Measurements from ENCODE around the gene AKR1C2. TPM values are rescaled to one million over a fixed set of nuclear protein-coding genes. Genes with fewer than 3 reads are reported as not detected.
"Not testable (repeated sequence)": the region's sequence is repeated elsewhere in the genome, so short reads cannot be mapped to it uniquely, and the experiment has no call there.

The AKR1C2 gene
- total RNA-seq, 1 donor from 2014 or later: not detected

DNA sequence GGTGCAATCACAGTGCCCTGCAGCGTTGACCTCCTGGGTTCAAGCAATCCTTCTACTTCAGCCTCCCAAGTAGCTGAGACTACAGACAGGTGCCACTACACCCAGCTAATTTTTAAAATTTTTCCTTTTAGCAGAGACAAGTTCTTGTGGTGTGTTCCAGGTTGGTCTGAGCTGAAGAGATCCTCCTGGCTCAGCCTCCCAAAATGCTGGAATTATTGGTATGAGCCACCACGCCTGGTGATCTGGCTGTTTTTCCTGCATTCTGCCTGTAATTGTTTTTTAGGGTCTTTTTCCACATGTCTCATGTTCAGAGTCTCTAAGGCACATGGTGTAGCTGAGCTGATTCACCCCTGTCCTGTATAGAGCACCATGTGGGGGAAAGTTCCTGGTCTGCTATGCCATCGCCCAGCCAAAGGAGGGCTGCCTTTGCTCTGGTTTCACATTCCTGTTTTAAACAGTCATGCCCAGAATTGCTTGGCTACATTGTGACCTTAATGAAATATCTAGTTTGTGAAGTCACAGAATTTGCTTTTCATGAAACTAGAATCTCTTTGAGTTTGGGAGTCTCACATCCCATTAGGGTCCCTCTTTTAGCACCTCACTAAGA is 15.1 kb upstream of the AKR1C2 start:
- DNase-seq; intact Hi-C loops (cut with micrococcal nuclease); H3K36me3 Mint-ChIP-seq (ENCODE audit: low read depth); H3K9me3 Mint-ChIP-seq; ATAC-seq (ENCODE audit: low read depth); H3K4me3 Mint-ChIP-seq; POLR2A ChIA-PET; H3K27ac Mint-ChIP-seq; H3K4me1 Mint-ChIP-seq; H3K27me3 Mint-ChIP-seq: not testable (repeated sequence)
- CTCF ChIA-PET: interaction anchor here (0.7 kb wide), 1 partner anchor 961 kb away, joined by 3 read pairs; no protein-coding TSS in a partner anchor

DNA sequence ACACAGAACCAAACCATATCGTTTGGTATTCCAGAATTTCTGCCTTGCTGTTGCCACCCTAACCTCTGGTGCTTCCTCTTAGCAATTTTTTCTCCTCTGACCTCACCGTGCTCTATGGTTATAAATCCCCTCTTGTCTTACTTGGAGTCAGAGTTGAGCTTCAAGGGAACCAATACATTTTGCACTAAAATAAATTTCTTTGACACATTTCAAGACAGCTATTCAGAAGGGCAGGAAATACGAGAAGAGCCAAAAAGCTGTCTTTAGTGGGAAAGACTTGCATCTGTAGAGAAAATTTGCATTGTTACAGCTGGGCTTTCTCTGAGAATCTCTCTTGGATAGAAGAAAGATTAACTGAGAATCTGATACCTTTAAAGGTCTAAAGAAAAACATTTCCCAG is 14.5 kb upstream of the AKR1C2 start:
- no peaks in the 10 kb centered on the region for H3K27me3 Mint-ChIP-seq
- H3K36me3 Mint-ChIP-seq (ENCODE audit: low read depth): no peaks in the 10 kb centered on the region
- ATAC-seq (ENCODE audit: low read depth): no peak
- ChIA-PET CTCF (interaction anchor here (0.7 kb wide), 1 partner anchor 961 kb away, joined by 3 read pairs; no protein-coding TSS in a partner anchor), POLR2A (no interaction called here)
- H3K4me3 Mint-ChIP-seq: no peak overlapping the region
- intact Hi-C loops (cut with micrococcal nuclease): no loop called here
- H3K9me3 Mint-ChIP-seq: no peaks in the 10 kb centered on the region
- DNase-seq: no peak
- no peak overlapping the region for H3K27ac Mint-ChIP-seq
- no peaks in the 10 kb centered on the region for H3K4me1 Mint-ChIP-seq
- TF ChIP-seq CTCF (IDR thresholded peaks at IDR 0.05): no peak

- CTCF ChIA-PET: no interaction called here
- Mint-ChIP-seq H3K27ac (no peak overlapping the region), H3K4me3 (no peak overlapping the region), H3K9me3 (no peaks in the 10 kb centered on the region), H3K27me3 (no peaks in the 10 kb centered on the region), H3K36me3 (ENCODE audit: low read depth) (no peaks in the 10 kb centered on the region), H3K4me1 (no peaks in the 10 kb centered on the region)
- ATAC-seq (ENCODE audit: low read depth): no peak
- no peak for DNase-seq
- POLR2A ChIA-PET: no interaction called here
- intact Hi-C loops (cut with micrococcal nuclease): no loop called here
- TF ChIP-seq CTCF (IDR thresholded peaks at IDR 0.05): no peak
Observed at GRCh38 chr10:5014936-5015335, 11.3 kb upstream of the AKR1C2 start.

- H3K27ac Mint-ChIP-seq; H3K36me3 Mint-ChIP-seq (ENCODE audit: low read depth); DNase-seq; ATAC-seq (ENCODE audit: low read depth); intact Hi-C loops (cut with micrococcal nuclease); H3K27me3 Mint-ChIP-seq; H3K9me3 Mint-ChIP-seq; CTCF ChIA-PET; H3K4me3 Mint-ChIP-seq; H3K4me1 Mint-ChIP-seq; POLR2A ChIA-PET: not testable (repeated sequence)
Observed at GRCh38 chr10:5014200-5014910, 10.7 kb upstream of the AKR1C2 start.

GRCh38 chr10:5013385-5013784 is 9.7 kb upstream of the AKR1C2 start:
- no peaks in the 10 kb centered on the region for H3K4me1 Mint-ChIP-seq
- TF ChIP-seq CTCF (IDR thresholded peaks at IDR 0.05): no peak
- H3K4me3 Mint-ChIP-seq: no peak overlapping the region
- DNase-seq (no peak), ATAC-seq (ENCODE audit: low read depth) (no peak)
- H3K27me3 Mint-ChIP-seq: no peaks in the 10 kb centered on the region
- ChIA-PET CTCF (no interaction called here), POLR2A (no interaction called here)
- H3K27ac Mint-ChIP-seq: no peak overlapping the region
- H3K9me3 Mint-ChIP-seq: no peaks in the 10 kb centered on the region
- intact Hi-C loops (cut with micrococcal nuclease): no loop called here
- H3K36me3 Mint-ChIP-seq (ENCODE audit: low read depth): no peaks in the 10 kb centered on the region

DNA sequence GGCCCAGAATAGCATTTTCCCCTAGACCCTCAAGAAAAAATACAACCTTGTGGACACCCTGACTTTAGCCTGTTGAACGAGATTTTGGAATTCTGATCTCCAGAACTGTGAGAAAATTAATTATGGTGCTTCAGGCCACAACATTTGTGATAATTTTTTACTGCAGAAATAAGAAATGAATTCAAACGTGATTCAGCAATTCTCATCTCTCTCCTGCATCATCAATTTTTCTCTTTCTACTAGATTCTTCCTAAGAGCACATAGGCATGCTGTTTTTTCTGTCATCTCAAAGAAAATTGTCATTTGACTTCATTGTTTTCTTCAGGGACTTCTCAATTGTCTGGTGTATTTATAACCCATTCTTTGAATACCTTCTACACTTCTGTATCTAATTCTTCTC is 8.9 kb upstream of the AKR1C2 start:
- Mint-ChIP-seq H3K9me3 (no peaks in the 10 kb centered on the region), H3K4me1 (no peaks in the 10 kb centered on the region), H3K27me3 (no peaks in the 10 kb centered on the region), H3K4me3 (no peak overlapping the region), H3K36me3 (ENCODE audit: low read depth) (no peaks in the 10 kb centered on the region), H3K27ac (no peak overlapping the region)
- ChIA-PET CTCF (no interaction called here), POLR2A (no interaction called here)
- intact Hi-C loops (cut with micrococcal nuclease): no loop called here
- DNase-seq (no peak), ATAC-seq (ENCODE audit: low read depth) (no peak)
- no peak for TF ChIP-seq CTCF (IDR thresholded peaks at IDR 0.05)

GRCh38 chr10:5011392-5011791 is 7.7 kb upstream of the AKR1C2 start:
- H3K9me3 Mint-ChIP-seq; ATAC-seq (ENCODE audit: low read depth); H3K4me1 Mint-ChIP-seq; H3K27me3 Mint-ChIP-seq; CTCF ChIA-PET; DNase-seq; H3K36me3 Mint-ChIP-seq (ENCODE audit: low read depth); H3K4me3 Mint-ChIP-seq; H3K27ac Mint-ChIP-seq; POLR2A ChIA-PET; intact Hi-C loops (cut with micrococcal nuclease): not testable (repeated sequence)

DNA sequence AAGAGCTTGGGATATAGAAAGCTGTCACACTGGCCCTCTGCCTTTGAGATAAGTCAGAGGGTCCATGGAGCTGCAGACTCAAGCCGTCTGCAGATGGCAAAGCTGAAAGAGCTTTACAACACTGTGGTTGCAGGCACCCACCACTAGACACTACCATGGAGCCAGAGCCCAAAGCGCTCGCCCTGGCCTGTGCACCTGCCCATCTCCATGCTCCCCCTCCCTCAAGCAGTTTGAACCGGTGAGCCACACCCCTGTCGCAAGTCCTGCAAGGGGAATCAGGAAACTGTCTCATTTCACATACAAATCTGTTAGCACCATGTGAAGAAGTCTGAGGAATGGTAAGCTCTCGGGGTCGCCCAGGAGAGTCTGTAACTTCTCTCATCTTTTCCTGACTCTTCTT is 6.4 kb upstream of the AKR1C2 start:
- intact Hi-C loops (cut with micrococcal nuclease); H3K4me3 Mint-ChIP-seq; ATAC-seq (ENCODE audit: low read depth); H3K27me3 Mint-ChIP-seq; H3K36me3 Mint-ChIP-seq (ENCODE audit: low read depth); POLR2A ChIA-PET; H3K9me3 Mint-ChIP-seq; H3K4me1 Mint-ChIP-seq; DNase-seq; H3K27ac Mint-ChIP-seq; CTCF ChIA-PET: not testable (repeated sequence)
